B cell (primary cell): ENCODE results near the gene ATP8B1. TPM values are rescaled to one million over a fixed set of nuclear protein-coding genes. Genes with fewer than 3 reads are reported as not detected.

Experiments used
- ATAC-seq: fragments of 200-7000 bp; cut with Tn5 transposase; one replicate; pipeline ENCODE4 v1.10.0; 2021; ENCODE audit warnings: low read depth, mild to moderate bottlenecking, moderate number of reproducible peaks, moderate library complexity
- CTCF ChIA-PET: fragments of 350-600 bp; sonication (Branson Sonifier 250); formaldehyde crosslinking; loops from one replicate; lab custom pipeline; 2021; ENCODE audit warnings: antibody characterized with exemption, inconsistent platforms; lab: Charles Lee
- POLR2A ChIA-PET: fragments of 350-600 bp; sonication (Branson Sonifier 250); formaldehyde crosslinking; loops from one replicate; lab custom pipeline; 2021; ENCODE audit warnings: antibody characterized with exemption; lab: Charles Lee
- DNase-seq: peaks from one replicate; pipeline ENCODE4 v3.0.0; 2013
- H2AFZ ChIP-seq: 2 replicates; pipeline ENCODE4 v1.6.1; 2012; ENCODE audit warnings: mild to moderate bottlenecking, low read depth, low read length; ENCODE audit not compliant: insufficient read depth, poor library complexity, severe bottlenecking
- H3K27ac ChIP-seq, 2 donors: 1 replicate in 1 of 2; 2 replicates in 1 of 2; pipeline ENCODE4 v1.5.1; 2012 to 2013; ENCODE audit warnings: low read length in 2 of 2, mild to moderate bottlenecking in 2 of 2, moderate library complexity in 1 of 2
- H3K27me3 ChIP-seq, 4 experiments: fragments of 200-600 bp in 1 of 4; sonication (generic) in 1 of 4; replicated peaks in 1 of 4; 1 replicate in 2 of 4; 2 replicates in 2 of 4; pipeline versions ENCODE4 v1.6.1 to v1.7.0; 2013 to 2016; ENCODE audit warnings: low read length in 3 of 4, mild to moderate bottlenecking in 2 of 4, mixed read lengths in 1 of 4, moderate library complexity in 1 of 4; ENCODE audit not compliant: insufficient read depth in 4 of 4, control insufficient read depth in 3 of 4; ENCODE audit errors: control extremely low read depth in 1 of 4
- H3K36me3 ChIP-seq, 2 experiments: replicated peaks in 1 of 2; 1 replicate in 1 of 2; 2 replicates in 1 of 2; pipeline versions ENCODE4 v1.6.1 to v1.7.1; 2013; ENCODE audit warnings: low read length in 1 of 2; ENCODE audit not compliant: insufficient read depth in 2 of 2, control insufficient read depth in 1 of 2; ENCODE audit errors: control extremely low read depth in 1 of 2, extremely low read depth in 1 of 2
- H3K4me1 ChIP-seq, 2 donors: fragments of 200-600 bp in 1 of 2; sonication (generic) in 1 of 2; 1 replicate in 1 of 2; 2 replicates in 1 of 2; pipeline versions ENCODE4 v1.5.1 to v1.6.1; 2013 to 2017; ENCODE audit warnings: low read length in 2 of 2; ENCODE audit not compliant: control insufficient read depth in 2 of 2, insufficient read depth in 2 of 2
- H3K4me2 ChIP-seq: replicated peaks from 2 replicates; pipeline ENCODE3; 2012; ENCODE audit warnings: mild to moderate bottlenecking, low read depth, low read length; ENCODE audit not compliant: poor library complexity, severe bottlenecking
- H3K4me3 ChIP-seq, 5 experiments: fragments of 200-600 bp in 1 of 5; sonication (generic) in 1 of 5; 1 replicate in 3 of 5; 2 replicates in 2 of 5; pipeline versions ENCODE4 v1.5.1 to v1.7.0; 2011 to 2016; ENCODE audit warnings: low read length in 4 of 5, mild to moderate bottlenecking in 4 of 5, low read depth in 2 of 5, control low read depth in 1 of 5, moderate library complexity in 1 of 5; ENCODE audit not compliant: insufficient read depth in 1 of 5; ENCODE audit errors: control extremely low read depth in 1 of 5, extremely low read depth in 1 of 5
- H3K79me2 ChIP-seq: fragments of 200-600 bp; sonication (generic); one replicate; pipeline ENCODE4 v1.6.0; 2016; ENCODE audit warnings: low read length; ENCODE audit not compliant: control insufficient read depth, insufficient read depth
- H3K9ac ChIP-seq: fragments of 200-600 bp; sonication (generic); 2 replicates; pipeline ENCODE4 v1.6.1; 2017; ENCODE audit warnings: mild to moderate bottlenecking, low read length, moderate library complexity
- H3K9me3 ChIP-seq, 3 donors: one replicate each; pipeline versions ENCODE4 v1.6.1 to v1.7.1; 2013; ENCODE audit warnings: low read length in 2 of 3; ENCODE audit not compliant: control insufficient read depth in 2 of 3, insufficient read depth in 1 of 3; ENCODE audit errors: control extremely low read depth in 1 of 3
- H4K20me1 ChIP-seq: 2 replicates; pipeline ENCODE4 v1.6.0; 2012; ENCODE audit warnings: mild to moderate bottlenecking, low read length; ENCODE audit not compliant: insufficient read depth, control insufficient read depth, poor library complexity, severe bottlenecking
- H3K27ac Mint-ChIP-seq: one replicate; pipeline ENCODE4 v1.8.0; 2021; ENCODE audit warnings: mixed read lengths
- H3K27me3 Mint-ChIP-seq: one replicate; pipeline ENCODE4 v1.8.0; 2021; ENCODE audit warnings: mixed read lengths
- H3K4me1 Mint-ChIP-seq: one replicate; pipeline ENCODE4 v1.8.0; 2021; ENCODE audit warnings: mixed read lengths
- H3K4me3 Mint-ChIP-seq: one replicate; pipeline ENCODE4 v1.8.0; 2021; ENCODE audit warnings: mixed read lengths
- H3K9me3 Mint-ChIP-seq: one replicate; pipeline ENCODE4 v1.8.0; 2022; ENCODE audit warnings: mixed read lengths; ENCODE audit not compliant: insufficient read depth
- EZH2 ChIP-seq: IDR thresholded peaks from 2 replicates; pipeline ENCODE4 v1.6.1; 2012; ENCODE audit warnings: borderline replicate concordance, low read depth, mild to moderate bottlenecking, moderate library complexity, low read length; ENCODE audit not compliant: insufficient read depth, poor library complexity, severe bottlenecking
- WGBS: methylation state at CpG from one replicate; pipeline ENCODE4 v1.1.5; 2013; ENCODE audit warnings: missing lambda C conversion rate; ENCODE audit not compliant: insufficient coverage; 5-methylcytosine and 5-hydroxymethylcytosine counted together
- intact Hi-C: fragments of 100-400 bp; cut with micrococcal nuclease; formaldehyde crosslinking; loops from one replicate; pipeline ENCODE4 v1.10.0; 2022
- polyA plus RNA-seq: library from polyadenylated mRNA; depleted of rRNA; stranded (reverse); fragments of >200 nt; gene quantifications from 2 replicates; pipeline ENCODE4 v1.2.3, GENCODE V29; 2012
- total RNA-seq, 2 donors: library from RNA; stranded (reverse); fragments of 120-200 nt in 1 of 2; gene quantifications; 1 replicate in 1 of 2; 2 replicates in 1 of 2; pipeline versions ENCODE4 v1.2.3 to v1.2.4, GENCODE V29; 2013 to 2022
- TF ChIP-seq, protein P1 (sequence below): fragments of 200-600 bp; IDR thresholded peaks from one replicate; pipeline ENCODE4 v1.8.0; 2022; ENCODE audit warnings: antibody characterized with exemption, mild to moderate bottlenecking

Gene ATP8B1
- total and polyA plus RNA-seq, 2 donors (not counting 1 experiment from before 2014, with no cell fraction given): 0.27 TPM; not detected in 1

DNA sequence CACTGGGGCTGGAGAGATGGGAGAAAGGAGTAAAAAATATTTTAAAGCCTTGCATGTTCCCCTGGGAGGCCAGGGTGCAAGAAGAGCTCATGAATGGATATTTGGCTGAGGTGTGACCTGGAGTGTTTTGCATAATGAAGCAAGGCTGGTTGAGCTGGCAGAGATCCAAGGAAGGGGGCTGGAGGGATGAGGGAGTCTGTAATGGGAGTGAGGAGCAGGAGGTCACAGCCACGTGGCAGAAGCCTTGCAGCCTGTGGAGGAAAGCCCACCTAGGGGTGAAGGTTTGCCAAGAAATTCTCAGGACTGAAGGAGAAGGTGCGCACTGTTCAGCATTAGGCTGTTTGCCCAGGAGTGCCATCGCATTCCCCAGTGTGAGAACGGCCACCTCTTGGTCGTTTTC is 40.3 kb upstream of the ATP8B1 start:
- DNase-seq (no peak), ATAC-seq (no peak)
- Histone ChIP-seq H3K4me2 (no peak overlapping the region), H3K27me3 (no peaks in the 10 kb centered on the region), H3K79me2 (no peaks in the 10 kb centered on the region), H3K9me3 (no peaks in the 10 kb centered on the region), H3K27ac (no peak overlapping the region), H2AFZ (no peak overlapping the region), H3K36me3 (no peaks in the 10 kb centered on the region), H4K20me1 (no peaks in the 10 kb centered on the region), H3K9ac (no peak overlapping the region), H3K4me1 (peaks cover 11 to 19% of the 10 kb centered on the region in 2 donors), H3K4me3 (no peak overlapping the region)
- ChIA-PET POLR2A (no interaction called here), CTCF (interaction anchor here (1.1 kb wide), 1 partner anchor 12 kb away, joined by 4 read pairs; no protein-coding TSS in a partner anchor)
- intact Hi-C loops: no loop called here
- Mint-ChIP-seq H3K4me3 (no peak overlapping the region), H3K27me3 (no peaks in the 10 kb centered on the region), H3K9me3 (no peaks in the 10 kb centered on the region), H3K4me1 (peaks cover 42% of the 10 kb centered on the region), H3K27ac (no peak overlapping the region)
- TF ChIP-seq, protein P1, sequence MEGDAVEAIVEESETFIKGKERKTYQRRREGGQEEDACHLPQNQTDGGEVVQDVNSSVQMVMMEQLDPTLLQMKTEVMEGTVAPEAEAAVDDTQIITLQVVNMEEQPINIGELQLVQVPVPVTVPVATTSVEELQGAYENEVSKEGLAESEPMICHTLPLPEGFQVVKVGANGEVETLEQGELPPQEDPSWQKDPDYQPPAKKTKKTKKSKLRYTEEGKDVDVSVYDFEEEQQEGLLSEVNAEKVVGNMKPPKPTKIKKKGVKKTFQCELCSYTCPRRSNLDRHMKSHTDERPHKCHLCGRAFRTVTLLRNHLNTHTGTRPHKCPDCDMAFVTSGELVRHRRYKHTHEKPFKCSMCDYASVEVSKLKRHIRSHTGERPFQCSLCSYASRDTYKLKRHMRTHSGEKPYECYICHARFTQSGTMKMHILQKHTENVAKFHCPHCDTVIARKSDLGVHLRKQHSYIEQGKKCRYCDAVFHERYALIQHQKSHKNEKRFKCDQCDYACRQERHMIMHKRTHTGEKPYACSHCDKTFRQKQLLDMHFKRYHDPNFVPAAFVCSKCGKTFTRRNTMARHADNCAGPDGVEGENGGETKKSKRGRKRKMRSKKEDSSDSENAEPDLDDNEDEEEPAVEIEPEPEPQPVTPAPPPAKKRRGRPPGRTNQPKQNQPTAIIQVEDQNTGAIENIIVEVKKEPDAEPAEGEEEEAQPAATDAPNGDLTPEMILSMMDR: no peak
- TF ChIP-seq EZH2: no peak
- WGBS: 98% methylated on average over 5 of the region's 5 CpGs

DNA sequence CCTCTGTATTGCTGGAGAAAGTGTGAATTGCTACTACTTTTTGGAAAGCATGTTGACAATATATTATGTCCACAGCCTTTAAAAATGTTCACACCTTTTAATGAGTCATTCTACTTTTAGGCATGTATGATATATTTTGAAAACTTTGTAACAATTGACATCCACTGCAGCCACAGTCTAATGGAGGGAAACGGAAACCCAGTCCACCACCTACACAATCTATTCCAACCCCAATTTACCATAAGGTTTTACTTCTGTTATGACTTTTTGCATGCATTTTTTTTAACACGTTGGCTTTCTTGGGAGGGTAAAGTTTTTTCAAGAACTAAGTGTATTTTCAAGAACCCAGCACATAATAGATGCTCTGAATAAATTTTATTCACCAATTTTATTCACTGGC is 38.5 kb upstream of the ATP8B1 start:
- intact Hi-C loops: no loop called here
- no peak overlapping the region for H3K4me2 ChIP-seq
- no peaks in the 10 kb centered on the region for H4K20me1 ChIP-seq

More for the DNA sequence above, 38.5 kb upstream of the ATP8B1 start:
- Mint-ChIP-seq H3K4me3 (no peak overlapping the region), H3K27me3 (no peaks in the 10 kb centered on the region), H3K9me3 (peaks cover 2% of the 10 kb centered on the region), H3K4me1 (peaks cover 52% of the 10 kb centered on the region), H3K27ac (no peak overlapping the region)
- no CpG with 5 or more reads among the region's 2 CpGs for WGBS
- Histone ChIP-seq H3K36me3 (no peaks in the 10 kb centered on the region), H3K4me3 (no peak overlapping the region), H3K9ac (no peak overlapping the region), H2AFZ (no peak overlapping the region), H3K9me3 (peaks cover 0 to 10% (median 0%) of the 10 kb centered on the region in 3 donors), H3K27ac (no peak overlapping the region), H3K79me2 (no peaks in the 10 kb centered on the region), H3K27me3 (no peaks in the 10 kb centered on the region), H3K4me1 (peaks cover 16 to 26% of the 10 kb centered on the region in 2 donors)
- CTCF ChIA-PET: interaction anchor here (1.0 kb wide), 1 partner anchor 40 kb away, joined by 5 read pairs; no protein-coding TSS in a partner anchor
- no peak for ATAC-seq
- TF ChIP-seq, protein P1: no peak
- no peak for TF ChIP-seq EZH2
- POLR2A ChIA-PET: no interaction called here
- DNase-seq: no peak
